ENCODE data around the gene PGAP6.
A peak's percentile ranks its signal among the peaks of the same experiment; 100 is the strongest.
"Not testable (repeated sequence)": the region's sequence is repeated elsewhere in the genome, so short reads cannot be mapped to it uniquely, and the experiment has no call there.

The PGAP6 gene

DNA sequence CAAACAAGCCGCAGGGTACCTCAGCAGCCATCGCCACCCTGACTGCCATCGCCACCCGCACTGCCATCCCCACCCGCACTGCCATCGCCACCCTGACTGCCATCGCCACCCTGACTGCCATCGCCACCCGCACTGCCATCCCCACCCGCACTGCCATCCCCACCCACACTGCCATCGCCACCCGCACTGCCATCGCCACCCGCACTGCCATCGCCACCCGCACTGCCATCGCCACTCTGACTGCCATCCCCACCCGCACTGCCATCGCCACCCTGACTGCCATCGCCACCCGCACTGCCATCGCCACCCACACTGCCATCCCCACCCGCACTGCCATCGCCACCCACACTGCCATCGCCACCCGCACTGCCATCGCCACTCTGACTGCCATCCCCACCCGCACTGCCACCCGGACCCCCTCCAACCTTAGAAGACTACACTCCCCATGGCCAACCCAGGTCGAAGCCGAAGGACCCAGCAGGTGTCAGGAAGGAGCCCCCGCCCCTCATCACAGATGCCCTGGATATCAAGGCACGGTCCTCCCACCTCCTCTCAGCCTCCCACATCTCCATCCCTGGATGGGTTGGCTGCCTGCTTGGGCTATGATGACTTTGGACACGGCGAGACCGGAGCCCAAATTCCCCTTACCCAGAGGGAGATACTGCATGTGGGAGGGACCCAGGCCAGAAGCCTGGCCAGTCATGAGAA lies 3.5 kb downstream of the PGAP6 start:
- not testable (repeated sequence) for DNase-seq (ENCODE audit: low spot score)

DNA sequence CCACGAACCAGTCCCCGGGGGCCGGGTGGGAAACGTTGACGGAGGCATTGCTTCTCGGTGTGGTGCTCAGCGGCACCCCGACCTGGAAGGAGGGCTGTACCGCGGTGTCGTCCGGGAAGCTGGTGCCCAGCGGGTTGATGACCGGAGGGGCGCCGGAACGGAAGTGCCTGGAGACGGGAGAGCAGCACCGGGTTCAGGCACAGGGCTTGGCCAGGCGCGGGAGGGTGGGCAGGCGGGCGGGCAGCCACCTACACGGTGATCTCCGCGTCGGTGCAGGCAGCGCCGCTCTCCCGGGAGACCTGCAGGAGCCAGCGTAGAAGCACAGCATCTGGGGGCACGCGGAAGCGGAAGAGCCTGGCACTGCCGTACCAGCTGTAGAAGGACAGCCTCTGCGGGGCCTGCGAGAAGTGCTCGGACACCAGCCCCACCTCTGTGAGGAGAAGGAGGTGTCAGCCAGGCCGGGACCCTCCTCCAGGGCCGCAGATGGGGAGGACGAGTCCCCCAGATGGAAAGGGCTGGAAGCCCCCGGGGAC lies 4.3 kb downstream of the PGAP6 start:
- DNase-seq (ENCODE audit: low spot score), result no peak

DNA sequence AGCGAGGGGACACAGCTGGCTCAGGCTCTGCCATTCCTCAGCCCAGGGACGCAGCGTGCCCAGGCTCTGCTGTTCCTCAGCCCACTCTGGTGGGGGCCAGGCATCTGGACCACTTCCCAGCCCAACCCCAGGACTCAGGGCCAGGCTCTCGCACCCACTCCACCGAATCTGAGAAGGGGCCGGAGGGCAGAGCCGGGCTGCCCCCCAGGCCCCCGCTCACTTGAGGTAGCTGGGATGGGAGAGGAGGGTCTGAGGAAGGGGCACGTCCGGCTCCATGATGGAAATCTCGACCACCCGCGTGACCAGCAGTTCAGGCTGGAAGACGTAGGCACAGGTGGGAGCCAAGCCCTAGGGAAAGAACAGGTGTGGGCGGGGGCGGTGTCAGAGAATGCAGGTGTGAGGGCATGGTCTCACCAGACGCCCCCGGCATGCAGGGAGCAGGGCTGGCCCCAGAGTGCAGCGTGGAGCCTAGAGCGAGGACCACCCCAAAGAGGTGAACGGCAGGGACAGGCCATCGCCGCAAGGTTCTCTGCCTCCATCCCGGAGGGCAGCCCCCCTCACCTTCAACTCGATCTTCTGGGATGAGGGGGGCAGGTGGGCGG lies 4.9 kb downstream of the PGAP6 start:
- no peak for DNase-seq (ENCODE audit: low spot score)

DNA sequence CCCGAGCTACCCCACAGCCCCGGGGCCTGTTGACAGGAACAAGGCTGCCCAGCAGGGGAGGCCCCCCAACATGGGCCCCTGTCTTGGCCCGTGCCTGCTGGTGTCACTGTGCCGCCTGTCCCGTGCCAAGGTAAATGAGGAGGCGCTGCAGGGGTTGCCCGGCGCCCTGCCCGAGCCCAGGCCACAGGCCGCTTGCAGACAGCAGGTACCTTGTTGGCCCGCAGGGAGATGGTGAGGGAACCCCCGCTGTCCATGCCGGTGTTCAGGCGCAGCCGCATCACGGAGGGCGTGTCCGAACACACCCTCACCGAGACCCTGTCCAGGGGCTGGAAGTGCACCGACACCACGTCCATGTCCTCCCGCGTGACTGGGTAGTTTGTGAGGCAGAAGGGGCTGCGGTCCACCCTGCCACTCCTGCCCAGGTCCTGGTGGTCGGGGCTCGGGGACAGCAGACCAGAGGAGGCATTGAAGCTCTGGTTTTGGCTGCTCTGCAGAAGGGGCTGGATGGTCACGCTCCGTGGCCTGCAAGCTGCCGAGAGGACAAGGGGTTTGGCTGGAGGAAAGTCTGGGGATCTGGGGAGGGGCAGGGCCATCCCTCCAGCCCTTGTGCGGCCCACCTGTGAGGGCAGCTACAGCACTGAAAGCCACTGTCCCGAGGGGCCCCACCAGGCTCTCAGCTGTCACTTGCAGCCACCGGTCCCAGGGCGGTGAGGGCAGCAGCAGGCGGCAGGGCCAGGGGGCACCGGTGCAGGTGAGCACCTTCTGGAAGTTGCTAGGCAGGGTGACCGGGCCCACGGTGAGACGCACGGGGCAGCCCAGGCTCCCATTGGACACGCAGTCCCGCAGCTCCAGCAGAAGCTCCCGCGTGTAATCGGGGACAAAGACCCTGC lies 5.6 kb downstream of the PGAP6 start:
- no peak for DNase-seq (ENCODE audit: low spot score)

DNA sequence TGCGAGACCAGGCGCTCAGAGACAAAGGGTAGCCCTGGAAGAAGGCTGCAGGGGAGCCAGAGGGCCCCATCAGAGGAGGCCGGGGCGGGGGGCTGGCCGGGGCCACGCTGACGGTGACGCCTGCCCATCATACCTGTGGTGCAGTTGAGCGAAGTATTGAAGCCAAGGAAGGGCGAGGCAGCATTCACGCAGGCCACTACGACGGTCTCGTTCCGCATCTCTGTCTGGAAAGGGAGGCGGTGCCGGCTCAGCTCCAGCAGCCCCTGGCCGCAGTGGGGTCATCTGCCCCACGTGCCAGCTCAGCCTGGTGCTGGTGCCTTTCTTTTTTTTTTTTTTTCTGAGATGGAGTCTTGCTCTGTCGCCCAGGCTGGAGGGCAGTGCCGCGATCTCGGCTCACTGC lies 6.6 kb downstream of the PGAP6 start:
- DNase-seq (ENCODE audit: low spot score), result no peak

DNA sequence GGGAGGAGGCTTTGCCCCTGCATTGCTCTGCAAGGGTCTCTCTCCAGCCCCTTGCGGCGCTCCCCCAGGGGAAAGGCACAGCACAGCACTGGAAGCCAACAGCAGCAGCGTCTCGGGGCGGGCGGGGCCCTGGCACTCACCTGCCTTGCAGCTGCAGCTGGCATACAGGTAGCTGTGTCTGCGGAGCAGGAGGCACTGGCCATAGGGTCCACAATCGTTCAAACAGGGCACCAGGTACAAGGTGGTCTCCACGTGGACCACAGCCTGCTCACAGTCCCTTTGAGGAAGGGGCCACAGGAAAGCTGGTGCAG lies 7.2 kb downstream of the PGAP6 start:
- DNase-seq (ENCODE audit: low spot score), result no peak

DNA sequence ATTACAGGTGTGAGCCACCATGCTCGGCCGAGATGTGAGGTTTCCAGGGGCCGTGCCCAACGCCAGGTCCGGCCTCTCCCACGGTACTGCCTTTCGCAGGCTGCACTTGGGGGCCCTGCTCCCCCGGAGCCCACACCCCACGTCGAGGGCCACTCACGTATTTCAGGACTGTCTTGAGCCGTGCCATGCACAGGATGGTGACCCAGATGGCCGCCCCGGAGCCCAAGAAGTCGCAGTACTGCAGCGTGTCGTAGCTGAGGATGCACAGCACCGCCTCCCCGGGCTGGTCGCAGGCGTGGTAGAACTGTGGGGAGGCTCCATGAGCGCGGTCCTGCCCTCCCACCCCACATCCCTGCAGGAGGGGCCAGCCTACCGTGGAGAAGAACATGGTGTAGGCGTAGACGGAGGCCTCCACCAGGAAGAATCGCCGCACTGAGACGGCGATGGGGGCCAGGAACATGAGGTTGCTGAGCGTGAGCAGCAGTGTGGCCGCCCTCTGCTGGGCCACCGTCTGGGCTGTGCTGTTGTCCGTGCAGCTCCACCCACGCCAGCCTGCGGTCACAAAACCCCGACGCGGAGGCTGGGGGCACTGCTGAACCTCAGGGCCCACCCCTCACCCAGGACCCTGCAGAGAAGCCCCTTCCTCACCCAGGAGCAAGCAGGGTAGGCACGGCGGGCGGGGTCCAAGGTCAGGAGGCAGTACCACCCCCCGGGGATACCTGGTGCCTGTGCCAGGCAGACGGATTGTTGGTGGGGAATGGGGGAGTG lies 7.7 kb downstream of the PGAP6 start:
- no peak for DNase-seq (ENCODE audit: low spot score)

DNA sequence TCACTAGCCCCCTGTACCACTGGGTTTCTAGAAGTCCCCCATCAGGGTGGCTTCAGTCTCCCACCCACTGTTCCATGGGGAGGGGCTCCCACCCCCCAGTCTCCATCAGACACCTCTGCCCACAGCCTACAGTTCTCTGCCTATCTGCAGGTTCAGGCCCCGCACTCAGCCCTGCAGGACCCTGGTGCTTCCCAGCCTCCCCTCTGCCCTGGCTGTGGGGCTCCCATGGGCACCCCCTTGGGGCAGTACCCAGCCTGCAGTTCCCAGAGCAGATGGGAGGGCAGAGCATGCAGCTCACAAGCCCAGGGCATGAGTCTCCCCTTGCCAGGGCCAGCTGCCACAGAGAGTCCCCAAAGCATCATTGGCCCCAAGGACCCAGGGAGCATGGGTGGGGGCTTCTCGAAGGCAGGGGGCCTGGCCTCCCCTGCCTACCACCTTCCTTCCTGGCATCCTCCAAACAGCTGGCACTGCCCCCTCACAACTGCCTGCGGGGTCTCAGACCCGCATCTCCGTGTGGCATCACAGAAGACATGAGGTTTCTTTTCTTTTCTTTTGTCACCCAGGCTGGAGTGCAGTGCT lies 8.7 kb downstream of the PGAP6 start:
- DNase-seq (ENCODE audit: low spot score), result no peak

DNA sequence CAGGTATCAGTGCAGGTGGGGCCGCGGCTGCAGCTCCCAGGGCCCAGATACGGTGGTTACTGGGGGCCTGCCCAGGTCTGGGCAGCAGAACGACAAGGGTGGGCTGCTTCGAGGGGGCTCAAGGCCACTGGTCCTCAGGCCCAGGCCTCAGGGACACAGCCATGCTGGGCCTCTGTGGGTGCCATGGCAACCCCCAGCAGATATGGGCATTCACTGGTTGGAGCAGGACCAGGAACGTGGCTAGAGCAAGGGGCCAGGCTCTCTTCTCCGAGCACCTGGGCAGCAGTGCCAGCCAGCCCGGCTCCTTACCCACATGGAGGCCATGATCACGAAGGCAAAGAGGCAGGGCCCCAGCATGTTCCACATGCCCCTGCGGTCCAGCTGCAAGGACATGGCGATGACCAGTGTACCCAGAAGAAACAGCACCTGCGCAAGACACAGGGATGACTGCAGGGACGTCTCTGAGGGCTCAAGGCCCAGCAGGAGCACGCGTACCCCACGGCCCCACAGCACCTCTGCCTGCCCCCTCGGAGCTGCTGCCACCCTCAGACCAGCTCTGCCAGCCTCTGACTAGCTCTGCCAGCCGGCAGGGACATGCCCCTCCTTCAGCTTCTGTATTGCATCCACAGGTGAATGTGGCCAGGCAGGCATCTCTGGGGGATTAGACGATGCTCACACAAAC lies 9.3 kb downstream of the PGAP6 start:
- DNase-seq (ENCODE audit: low spot score), result no peak

DNA sequence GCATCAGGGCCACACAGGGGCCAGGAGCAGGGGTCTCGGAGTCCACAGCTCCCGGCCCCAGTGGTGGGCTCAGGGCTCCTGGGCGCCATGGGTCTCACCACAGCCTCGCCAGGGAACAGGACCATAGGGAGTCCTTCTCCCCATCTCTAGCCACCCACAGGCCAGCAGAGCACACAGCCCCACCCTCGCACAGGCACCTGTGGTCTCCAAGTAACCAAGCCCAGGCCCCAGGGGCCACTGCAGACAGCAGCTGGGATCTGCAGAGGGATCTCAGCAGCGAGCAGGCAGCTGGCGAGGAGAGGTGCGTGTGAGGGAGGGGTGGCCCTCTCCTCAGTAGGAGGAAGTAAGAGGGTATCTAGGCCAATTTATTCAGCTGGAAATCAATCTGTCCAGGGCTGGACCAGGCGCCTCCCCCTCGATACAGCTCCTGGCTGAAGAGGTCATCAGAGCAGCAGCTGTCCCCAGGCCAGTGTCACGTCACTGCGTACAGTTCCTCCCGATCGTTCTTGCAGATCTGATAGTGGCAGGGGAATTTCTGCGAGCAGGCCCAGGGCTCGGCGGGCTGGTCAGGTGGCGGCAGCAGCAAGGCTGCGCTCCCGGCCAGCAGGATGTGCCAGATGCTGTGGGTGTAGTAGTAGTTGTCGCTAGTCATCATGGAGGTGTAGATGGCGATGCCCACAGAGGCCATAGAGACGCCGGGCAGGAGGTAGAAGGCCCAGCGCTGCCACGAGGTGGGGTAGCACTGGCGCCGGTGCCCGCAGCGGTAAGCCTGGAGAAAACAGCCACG lies 10.1 kb downstream of the PGAP6 start:
- no peak for DNase-seq (ENCODE audit: low spot score)

DNA sequence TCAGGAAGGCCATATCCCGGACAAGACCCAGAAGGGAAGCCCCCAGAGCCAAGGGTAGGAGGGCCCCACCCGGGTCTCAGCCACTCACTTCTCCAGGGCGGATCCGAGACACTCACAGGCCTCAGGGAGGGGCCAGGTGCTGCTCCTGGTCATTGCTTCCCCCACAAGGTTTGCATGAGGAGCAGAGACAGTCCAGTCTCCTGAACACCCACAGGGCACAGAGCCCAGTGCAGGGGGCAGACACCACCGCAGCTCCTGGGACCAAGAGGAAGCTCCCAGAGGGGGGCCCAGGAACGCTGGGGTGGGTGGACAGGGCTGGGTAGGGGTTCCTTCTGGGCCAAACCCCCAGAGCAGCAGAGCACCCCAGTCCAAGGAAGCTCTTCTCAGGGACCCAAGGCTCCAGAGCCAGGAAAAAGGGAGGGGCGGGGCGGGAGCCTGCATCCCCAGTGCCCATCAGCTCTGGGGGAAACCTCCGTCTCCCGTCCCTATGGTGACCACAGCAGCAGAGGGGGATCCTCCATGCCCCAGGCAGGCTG lies 10.7 kb downstream of the PGAP6 start:
- no peak for DNase-seq (ENCODE audit: low spot score)

DNA sequence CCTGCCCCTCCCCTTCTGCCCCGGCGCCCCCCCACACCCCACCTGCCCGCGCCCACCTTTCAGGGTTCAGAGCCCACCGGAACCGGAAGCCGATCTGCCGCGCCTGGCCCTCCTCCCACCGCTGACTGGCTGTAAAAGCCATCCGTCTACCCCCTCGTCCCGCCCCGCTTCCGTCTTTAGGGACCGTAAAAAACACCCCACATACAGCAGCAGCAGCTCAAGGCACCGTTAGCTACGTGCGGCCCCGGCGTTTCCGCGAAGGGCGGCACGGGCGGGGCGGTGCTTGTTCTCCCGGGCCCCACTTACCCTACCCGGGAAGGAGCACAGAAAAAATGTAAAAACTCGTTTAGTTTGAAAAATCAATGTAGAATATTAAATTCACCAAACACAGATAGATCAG lies 11.3 kb downstream of the PGAP6 start, which contains the start of gene MRPL28:
Gene MRPL28, minus strand, starts transcription at position 96 of the 400 bp plus-strand sequence. CDS start 320 bp downstream, outside the sequence.
- DNase-seq (ENCODE audit: low spot score), result peak; percentile 96

DNA sequence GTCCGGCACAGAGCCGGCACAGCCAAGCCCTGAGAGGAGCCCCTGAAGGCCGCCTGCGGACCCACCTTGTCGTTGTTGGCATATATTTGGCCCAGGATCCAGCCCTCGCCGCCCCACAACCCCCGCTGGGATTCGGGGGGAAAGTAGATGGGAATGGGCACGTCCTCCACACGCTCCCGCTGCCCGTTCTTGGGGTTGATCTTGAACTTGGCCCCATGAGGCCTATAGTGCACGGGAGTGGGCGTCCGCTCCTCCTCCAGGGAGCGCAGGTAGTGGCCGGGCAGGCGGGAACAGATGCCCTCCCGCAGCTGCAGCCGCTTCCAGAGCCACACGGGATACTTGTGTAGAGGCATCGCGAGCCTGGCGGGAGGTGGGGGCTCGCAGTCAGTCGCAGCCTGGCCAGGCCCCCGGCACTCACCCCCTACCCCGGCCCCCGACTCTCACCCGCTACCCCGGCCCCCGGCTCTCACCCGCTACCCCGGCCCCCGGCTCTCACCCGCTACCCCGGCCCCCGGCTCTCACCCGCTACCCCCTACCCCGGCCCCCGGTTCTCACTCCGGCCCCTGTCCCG lies 11.8 kb downstream of the PGAP6 start:
- DNase-seq (ENCODE audit: low spot score), result no peak

DNA sequence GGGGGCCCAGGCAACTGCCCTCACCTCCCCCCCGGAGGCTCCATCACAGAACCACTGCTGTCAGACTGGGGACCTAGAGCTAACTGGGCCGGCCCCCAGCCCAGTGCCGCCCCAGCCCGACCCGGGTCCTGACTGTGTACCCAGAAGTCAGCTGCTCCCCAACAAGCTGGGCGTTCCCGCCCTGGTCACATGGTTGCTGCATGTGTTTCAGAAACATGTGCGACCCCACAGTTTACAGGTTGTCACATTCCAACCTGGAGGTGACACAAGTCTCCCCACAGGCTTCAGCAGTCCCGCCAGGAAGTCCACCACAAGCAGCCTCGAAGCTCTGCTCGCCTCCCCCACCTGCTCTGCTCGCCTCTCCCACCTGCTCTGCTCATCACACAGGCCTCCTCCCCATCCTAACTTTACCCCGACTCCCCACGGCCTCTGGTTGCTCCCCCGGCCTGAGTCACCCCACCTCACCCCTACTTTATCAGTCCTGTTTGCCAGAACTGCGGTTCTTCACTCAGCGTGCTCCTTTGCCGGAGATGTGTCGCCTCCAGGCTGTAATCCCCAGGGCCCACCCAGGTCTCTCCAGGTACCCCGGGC lies 12.4 kb downstream of the PGAP6 start:
- no peak for DNase-seq (ENCODE audit: low spot score)

DNA sequence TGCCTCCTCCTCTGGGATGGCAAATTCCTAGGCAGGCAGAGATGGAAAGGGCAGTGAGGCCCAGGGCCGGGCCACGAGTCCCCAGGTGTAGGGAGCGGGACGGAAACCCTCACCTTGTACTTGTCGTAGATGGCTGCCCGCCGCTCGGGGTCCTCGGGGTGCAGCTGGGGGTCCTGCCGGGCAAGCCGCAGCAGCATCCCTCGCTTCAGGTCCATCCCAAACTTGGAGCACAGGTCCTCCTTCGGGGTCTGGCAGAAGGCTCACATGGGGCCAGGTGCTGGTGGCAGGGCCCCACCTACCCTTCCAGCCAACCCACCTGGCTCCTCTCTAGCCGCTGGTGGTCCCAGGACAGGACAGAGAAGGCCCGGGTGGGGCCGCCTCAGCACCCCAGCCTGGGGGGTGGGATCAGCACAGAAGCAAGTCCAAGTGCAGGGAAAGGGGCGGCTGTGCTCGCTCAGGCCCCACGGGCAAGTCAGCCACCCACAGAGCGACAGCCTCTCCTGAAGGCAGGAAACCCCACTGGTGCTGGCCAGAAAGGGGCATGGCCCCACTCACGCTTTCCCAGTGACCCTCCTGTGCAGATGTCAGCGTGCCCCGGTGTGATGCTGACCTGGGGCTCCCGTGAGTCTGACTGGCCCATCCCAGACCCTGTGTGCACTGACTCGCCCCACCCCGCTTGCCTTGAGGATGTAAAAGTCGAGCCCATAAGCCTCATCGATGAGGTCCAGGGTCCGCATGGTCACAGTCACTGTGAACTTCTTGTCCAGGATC lies 13.2 kb downstream of the PGAP6 start:
- DNase-seq (ENCODE audit: low spot score), result no peak

DNA sequence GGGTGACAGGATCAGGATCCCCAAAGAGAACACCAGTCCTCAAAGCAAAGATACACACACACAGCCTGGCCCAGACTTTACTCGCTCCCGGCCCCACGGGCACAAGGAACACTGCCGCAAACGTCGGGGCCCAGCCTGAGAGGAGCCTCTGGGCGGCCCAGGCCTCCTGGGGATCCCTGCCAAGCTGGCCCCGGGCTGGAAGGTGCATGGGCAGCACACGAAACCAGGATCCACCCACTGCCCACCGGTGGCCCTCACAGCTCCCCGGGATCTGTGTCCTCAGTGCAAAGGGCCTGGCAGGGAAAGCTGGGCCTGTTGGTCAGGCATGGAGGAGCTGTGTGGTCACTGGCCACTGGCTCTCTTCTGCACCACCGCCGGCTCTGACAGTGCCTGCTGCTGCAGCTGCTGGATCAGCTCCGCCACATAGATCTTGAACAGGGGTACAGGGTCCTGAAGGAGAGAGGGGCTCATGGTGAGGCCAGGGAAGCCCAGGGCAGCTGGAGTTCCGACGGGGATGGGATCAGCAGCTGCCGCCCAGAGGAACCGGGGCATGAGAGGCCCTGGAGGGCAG lies 14.4 kb downstream of the PGAP6 start:
- DNase-seq (ENCODE audit: low spot score), result no peak

DNA sequence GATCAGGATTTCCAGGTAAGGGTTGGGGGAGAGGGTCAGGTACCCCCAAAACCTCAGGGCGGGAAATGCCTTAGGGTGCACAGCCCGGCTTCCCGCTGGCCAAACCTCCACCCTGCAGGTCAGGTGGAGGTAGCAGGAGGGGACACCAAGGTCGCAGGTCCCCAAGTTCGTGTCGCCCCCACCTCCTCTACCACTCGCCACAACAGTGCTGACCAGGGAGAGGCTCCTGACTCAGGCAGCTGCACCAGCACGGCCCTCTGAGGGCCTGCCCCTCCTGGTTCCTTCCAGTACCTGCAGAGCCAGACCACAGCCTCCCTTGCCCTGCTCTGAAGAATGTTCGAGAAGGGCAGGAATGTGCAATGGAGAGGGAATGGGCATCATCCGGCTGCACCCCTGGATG lies 15.3 kb downstream of the PGAP6 start:
- DNase-seq (ENCODE audit: low spot score), result no peak
